ENCODE data around the gene PDPK1.
"Not testable (repeated sequence)": the region's sequence is repeated elsewhere in the genome, so short reads cannot be mapped to it uniquely, and the experiment has no call there.

DNA sequence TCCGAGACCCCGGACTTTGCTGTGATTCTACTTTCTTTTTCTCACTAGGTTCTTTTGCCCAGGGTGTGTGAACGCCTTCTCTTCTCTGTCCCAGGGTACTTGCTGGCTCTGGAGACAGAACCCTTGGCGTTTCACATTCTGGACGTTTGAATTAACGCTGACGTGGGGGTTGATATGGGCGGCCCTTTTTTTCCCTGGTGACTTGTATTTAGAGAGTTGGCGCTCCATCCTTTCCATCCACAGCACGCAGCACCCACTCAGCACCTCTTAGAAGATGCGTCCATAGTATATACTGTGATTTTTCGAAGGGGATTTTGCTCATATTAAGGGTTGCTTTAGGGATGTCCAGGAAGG, 66.2 kb downstream of the PDPK1 start:
- not testable (repeated sequence) for TF ChIP-seq ZNF114 (CRISPR knock-in tag; IDR thresholded peaks at IDR 0.05); EZH2 (IDR thresholded peaks at IDR 0.05; ENCODE audit: low read depth, unreplicated experiment)
- TF ChIP-seq, protein P1, sequence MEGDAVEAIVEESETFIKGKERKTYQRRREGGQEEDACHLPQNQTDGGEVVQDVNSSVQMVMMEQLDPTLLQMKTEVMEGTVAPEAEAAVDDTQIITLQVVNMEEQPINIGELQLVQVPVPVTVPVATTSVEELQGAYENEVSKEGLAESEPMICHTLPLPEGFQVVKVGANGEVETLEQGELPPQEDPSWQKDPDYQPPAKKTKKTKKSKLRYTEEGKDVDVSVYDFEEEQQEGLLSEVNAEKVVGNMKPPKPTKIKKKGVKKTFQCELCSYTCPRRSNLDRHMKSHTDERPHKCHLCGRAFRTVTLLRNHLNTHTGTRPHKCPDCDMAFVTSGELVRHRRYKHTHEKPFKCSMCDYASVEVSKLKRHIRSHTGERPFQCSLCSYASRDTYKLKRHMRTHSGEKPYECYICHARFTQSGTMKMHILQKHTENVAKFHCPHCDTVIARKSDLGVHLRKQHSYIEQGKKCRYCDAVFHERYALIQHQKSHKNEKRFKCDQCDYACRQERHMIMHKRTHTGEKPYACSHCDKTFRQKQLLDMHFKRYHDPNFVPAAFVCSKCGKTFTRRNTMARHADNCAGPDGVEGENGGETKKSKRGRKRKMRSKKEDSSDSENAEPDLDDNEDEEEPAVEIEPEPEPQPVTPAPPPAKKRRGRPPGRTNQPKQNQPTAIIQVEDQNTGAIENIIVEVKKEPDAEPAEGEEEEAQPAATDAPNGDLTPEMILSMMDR (conservative IDR thresholded peaks at IDR 0.05; ENCODE audit: low read depth in 2 of 2): not testable (repeated sequence)

Measured in GM23338 (cell line).